ENCODE results near the gene RBP2. TPM values are rescaled to one million over a fixed set of nuclear protein-coding genes. Genes with fewer than 3 reads are reported as not detected.

RBP2 gene
- total and polyA plus RNA-seq, 10 of the 15 experiments (the other 5 are each of a cell fraction or from before 2014, with no cell fraction given): not detected

DNA sequence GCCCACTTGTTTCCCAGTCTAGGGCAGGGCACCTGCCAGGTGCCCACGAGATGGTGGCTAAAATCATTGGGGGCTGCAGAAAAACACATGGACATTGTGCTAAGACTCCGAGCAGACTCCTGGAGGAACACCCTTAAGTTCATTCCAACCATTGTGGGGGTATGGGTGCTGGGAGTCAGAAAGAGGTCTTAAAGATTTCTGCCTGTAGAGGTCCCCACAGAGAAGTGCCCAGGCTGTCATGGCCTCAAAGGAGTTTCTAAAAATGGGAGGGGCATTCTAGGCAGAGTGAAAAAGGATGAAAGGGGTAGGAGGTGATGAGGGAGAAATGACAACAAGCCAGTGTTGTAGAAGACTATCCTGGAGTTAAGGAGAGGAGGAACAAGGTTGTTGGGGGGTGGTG, 46.1 kb upstream of the RBP2 start:
- no peaks in the 10 kb centered on the region for H3K79me2 ChIP-seq (ENCODE audit: control insufficient read depth, insufficient read depth, low read length)
- no peaks in the 10 kb centered on the region for H3K27me3 ChIP-seq (replicated peaks in 1 of 2; ENCODE audit: control insufficient read depth in 2 of 2, insufficient read depth in 2 of 2, low read length in 1 of 2)
- H3K4me2 ChIP-seq (ENCODE audit: control insufficient read depth, insufficient read depth): no peak overlapping the region
- H3K4me1 ChIP-seq (ENCODE audit: control insufficient read depth, insufficient read depth, low read length): no peaks in the 10 kb centered on the region
- no peak overlapping the region for H3K9ac ChIP-seq (ENCODE audit: control insufficient read depth, insufficient read depth, low read length)
- H3K4me3 ChIP-seq: no peak overlapping the region
- no TSS peak for BruUV-seq (replicated peaks)
- no peak for ATAC-seq
- intact Hi-C loops (cut with micrococcal nuclease; ENCODE audit: unreplicated experiment): no loop called here
- in situ Hi-C loops (cut with MboI): no loop called here
- no peak for FAIRE-seq
- H4K20me1 ChIP-seq (ENCODE audit: control insufficient read depth, insufficient read depth): no peaks in the 10 kb centered on the region
- H3K36me3 ChIP-seq (ENCODE audit: control insufficient read depth in 2 of 2, insufficient read depth in 2 of 2, low read length in 1 of 2): no peaks in the 10 kb centered on the region
- no peak overlapping the region for H2AFZ ChIP-seq (ENCODE audit: control insufficient read depth, low read depth, low read length)
- ChIA-PET CTCF (interaction anchor here (1.5 kb wide), 1 partner anchor 9 kb away, joined by 4 read pairs; no protein-coding TSS in a partner anchor), RAD21 (ENCODE audit: unreplicated experiment) (no interaction called here), SMC1A (ENCODE audit: uncharacterized antibody, unreplicated experiment) (no interaction called here), POLR2A (no interaction called here)
- H3K27ac ChIP-seq (ENCODE audit: control insufficient read depth, insufficient read depth): no peak overlapping the region
- no peak for DNase-seq (ENCODE audit: low read depth, low spot score)
- TF ChIP-seq WRNIP1 (IDR thresholded peaks at IDR 0.05; ENCODE audit: borderline replicate concordance, low read depth, low read length) (no peak), NFYB (IDR thresholded peaks at IDR 0.05; ENCODE audit: insufficient read depth, low read depth, low read length) (no peak), ZNF207 (IDR thresholded peaks at IDR 0.05; ENCODE audit: borderline replicate concordance) (no peak), ZZZ3 (IDR thresholded peaks at IDR 0.05; ENCODE audit: control insufficient read depth, insufficient read length, low read depth) (no peak)
- TF ChIP-seq, protein P1, sequence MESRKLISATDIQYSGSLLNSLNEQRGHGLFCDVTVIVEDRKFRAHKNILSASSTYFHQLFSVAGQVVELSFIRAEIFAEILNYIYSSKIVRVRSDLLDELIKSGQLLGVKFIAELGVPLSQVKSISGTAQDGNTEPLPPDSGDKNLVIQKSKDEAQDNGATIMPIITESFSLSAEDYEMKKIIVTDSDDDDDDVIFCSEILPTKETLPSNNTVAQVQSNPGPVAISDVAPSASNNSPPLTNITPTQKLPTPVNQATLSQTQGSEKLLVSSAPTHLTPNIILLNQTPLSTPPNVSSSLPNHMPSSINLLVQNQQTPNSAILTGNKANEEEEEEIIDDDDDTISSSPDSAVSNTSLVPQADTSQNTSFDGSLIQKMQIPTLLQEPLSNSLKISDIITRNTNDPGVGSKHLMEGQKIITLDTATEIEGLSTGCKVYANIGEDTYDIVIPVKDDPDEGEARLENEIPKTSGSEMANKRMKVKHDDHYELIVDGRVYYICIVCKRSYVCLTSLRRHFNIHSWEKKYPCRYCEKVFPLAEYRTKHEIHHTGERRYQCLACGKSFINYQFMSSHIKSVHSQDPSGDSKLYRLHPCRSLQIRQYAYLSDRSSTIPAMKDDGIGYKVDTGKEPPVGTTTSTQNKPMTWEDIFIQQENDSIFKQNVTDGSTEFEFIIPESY (IDR thresholded peaks at IDR 0.05): no peak
- TF ChIP-seq, protein P2, sequence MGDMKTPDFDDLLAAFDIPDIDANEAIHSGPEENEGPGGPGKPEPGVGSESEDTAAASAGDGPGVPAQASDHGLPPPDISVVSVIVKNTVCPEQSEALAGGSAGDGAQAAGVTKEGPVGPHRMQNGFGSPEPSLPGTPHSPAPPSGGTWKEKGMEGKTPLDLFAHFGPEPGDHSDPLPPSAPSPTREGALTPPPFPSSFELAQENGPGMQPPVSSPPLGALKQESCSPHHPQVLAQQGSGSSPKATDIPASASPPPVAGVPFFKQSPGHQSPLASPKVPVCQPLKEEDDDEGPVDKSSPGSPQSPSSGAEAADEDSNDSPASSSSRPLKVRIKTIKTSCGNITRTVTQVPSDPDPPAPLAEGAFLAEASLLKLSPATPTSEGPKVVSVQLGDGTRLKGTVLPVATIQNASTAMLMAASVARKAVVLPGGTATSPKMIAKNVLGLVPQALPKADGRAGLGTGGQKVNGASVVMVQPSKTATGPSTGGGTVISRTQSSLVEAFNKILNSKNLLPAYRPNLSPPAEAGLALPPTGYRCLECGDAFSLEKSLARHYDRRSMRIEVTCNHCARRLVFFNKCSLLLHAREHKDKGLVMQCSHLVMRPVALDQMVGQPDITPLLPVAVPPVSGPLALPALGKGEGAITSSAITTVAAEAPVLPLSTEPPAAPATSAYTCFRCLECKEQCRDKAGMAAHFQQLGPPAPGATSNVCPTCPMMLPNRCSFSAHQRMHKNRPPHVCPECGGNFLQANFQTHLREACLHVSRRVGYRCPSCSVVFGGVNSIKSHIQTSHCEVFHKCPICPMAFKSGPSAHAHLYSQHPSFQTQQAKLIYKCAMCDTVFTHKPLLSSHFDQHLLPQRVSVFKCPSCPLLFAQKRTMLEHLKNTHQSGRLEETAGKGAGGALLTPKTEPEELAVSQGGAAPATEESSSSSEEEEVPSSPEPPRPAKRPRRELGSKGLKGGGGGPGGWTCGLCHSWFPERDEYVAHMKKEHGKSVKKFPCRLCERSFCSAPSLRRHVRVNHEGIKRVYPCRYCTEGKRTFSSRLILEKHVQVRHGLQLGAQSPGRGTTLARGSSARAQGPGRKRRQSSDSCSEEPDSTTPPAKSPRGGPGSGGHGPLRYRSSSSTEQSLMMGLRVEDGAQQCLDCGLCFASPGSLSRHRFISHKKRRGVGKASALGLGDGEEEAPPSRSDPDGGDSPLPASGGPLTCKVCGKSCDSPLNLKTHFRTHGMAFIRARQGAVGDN (IDR thresholded peaks at IDR 0.05): no peak
- TF ChIP-seq, protein P3, sequence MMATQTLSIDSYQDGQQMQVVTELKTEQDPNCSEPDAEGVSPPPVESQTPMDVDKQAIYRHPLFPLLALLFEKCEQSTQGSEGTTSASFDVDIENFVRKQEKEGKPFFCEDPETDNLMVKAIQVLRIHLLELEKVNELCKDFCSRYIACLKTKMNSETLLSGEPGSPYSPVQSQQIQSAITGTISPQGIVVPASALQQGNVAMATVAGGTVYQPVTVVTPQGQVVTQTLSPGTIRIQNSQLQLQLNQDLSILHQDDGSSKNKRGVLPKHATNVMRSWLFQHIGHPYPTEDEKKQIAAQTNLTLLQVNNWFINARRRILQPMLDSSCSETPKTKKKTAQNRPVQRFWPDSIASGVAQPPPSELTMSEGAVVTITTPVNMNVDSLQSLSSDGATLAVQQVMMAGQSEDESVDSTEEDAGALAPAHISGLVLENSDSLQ (IDR thresholded peaks at IDR 0.05): no peak
- TF ChIP-seq, protein P4, sequence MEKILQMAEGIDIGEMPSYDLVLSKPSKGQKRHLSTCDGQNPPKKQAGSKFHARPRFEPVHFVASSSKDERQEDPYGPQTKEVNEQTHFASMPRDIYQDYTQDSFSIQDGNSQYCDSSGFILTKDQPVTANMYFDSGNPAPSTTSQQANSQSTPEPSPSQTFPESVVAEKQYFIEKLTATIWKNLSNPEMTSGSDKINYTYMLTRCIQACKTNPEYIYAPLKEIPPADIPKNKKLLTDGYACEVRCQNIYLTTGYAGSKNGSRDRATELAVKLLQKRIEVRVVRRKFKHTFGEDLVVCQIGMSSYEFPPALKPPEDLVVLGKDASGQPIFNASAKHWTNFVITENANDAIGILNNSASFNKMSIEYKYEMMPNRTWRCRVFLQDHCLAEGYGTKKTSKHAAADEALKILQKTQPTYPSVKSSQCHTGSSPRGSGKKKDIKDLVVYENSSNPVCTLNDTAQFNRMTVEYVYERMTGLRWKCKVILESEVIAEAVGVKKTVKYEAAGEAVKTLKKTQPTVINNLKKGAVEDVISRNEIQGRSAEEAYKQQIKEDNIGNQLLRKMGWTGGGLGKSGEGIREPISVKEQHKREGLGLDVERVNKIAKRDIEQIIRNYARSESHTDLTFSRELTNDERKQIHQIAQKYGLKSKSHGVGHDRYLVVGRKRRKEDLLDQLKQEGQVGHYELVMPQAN (conservative IDR thresholded peaks at IDR 0.05): no peak
- H3K9me3 ChIP-seq (replicated peaks; ENCODE audit: control insufficient read depth, insufficient read depth, low read length): no peaks in the 10 kb centered on the region
- 0% methylated on average over 2 of the region's 2 CpGs for WGBS (ENCODE audit: insufficient coverage, insufficient replicate concordance, low lambda C conversion rate, missing lambda C conversion rate)

Measured in GM12878 (cell line).